HG03108 (cell line): Measurements from ENCODE around the gene SRXN1.

ENCODE experiments used
- ATAC-seq: cut with Tn5 transposase; IDR thresholded peaks from one replicate; pipeline ENCODE4 v1.9.1; 2021; ENCODE audit warnings: moderate library complexity; ENCODE audit not compliant: unreplicated experiment

SRXN1 gene

GRCh38 chr20:609371-609964 is 43.5 kb downstream of the SRXN1 start:
- ATAC-seq = no peak

GRCh38 chr20:608970-609369 is 44.0 kb downstream of the SRXN1 start:
- ATAC-seq = no peak

GRCh38 chr20:607476-607875 is 45.5 kb downstream of the SRXN1 start:
- no peak for ATAC-seq

GRCh38 chr20:605237-605636 is 47.8 kb downstream of the SRXN1 start:
- no peak for ATAC-seq

GRCh38 chr20:603116-603640 is 49.8 kb downstream of the SRXN1 start:
- ATAC-seq = no peak

GRCh38 chr20:602111-602970 is 50.7 kb downstream of the SRXN1 start:
- no peak for ATAC-seq

- ATAC-seq = no peak
These were observed 52.3 kb downstream of the SRXN1 start for GRCh38 chr20:600736-601135.

GRCh38 chr20:600141-600540 is 52.9 kb downstream of the SRXN1 start:
- no peak for ATAC-seq

- ATAC-seq = no peak
These were observed 54.7 kb downstream of the SRXN1 start for GRCh38 chr20:598133-598850.

GRCh38 chr20:597560-597959 is 55.4 kb downstream of the SRXN1 start:
- ATAC-seq = no peak
